ENCODE measurements around the gene ENC1. TPM values are rescaled to one million over a fixed set of nuclear protein-coding genes. Genes with fewer than 3 reads are reported as not detected.

Gene ENC1
- total and polyA plus RNA-seq, 10 of the 15 experiments (the other 5 are each of a cell fraction or from before 2014, with no cell fraction given), result 8.2 to 55.5 (median 32.1) TPM

- ChIA-PET RAD21 (ENCODE audit: unreplicated experiment) (no interaction called here), POLR2A (interaction anchor here (0.9 to 1.0 kb wide), 2 partner anchors 9 to 42 kb away, joined by 3 to 4 read pairs; no protein-coding TSS in a partner anchor), CTCF (interaction anchor here (0.9 to 1.9 kb wide), 5 partner anchors 9 to 718 kb away, joined by 3 to 8 read pairs (median 3); partner anchors contain the start of gene ENC1), SMC1A (ENCODE audit: uncharacterized antibody, unreplicated experiment) (interaction anchor here (1.2 to 2.2 kb wide), 7 partner anchors 9 to 132 kb away, joined by 3 to 19 read pairs (median 4); partner anchors contain the start of gene ENC1)
- 0% methylated on average over 3 of the region's 3 CpGs for WGBS (ENCODE audit: insufficient coverage, insufficient replicate concordance, low lambda C conversion rate, missing lambda C conversion rate)
- no peaks in the 10 kb centered on the region; the same call in 2 of the 3 replicates for H3K9me3 ChIP-seq (replicated peaks; ENCODE audit: control insufficient read depth, insufficient read depth, low read length)
- no peaks in the 10 kb centered on the region for H3K36me3 ChIP-seq (ENCODE audit: control insufficient read depth in 2 of 2, insufficient read depth in 2 of 2, low read length in 1 of 2)
- ATAC-seq (peak; percentile 91), FAIRE-seq (no peak), DNase-seq (ENCODE audit: low read depth, low spot score) (no peak)
- H4K20me1 ChIP-seq (ENCODE audit: control insufficient read depth, insufficient read depth), result no peaks in the 10 kb centered on the region
- no peak overlapping the region for H3K9ac ChIP-seq (ENCODE audit: control insufficient read depth, insufficient read depth, low read length)
- H3K27ac ChIP-seq (ENCODE audit: control insufficient read depth, insufficient read depth), result no peak overlapping the region
- H3K27me3 ChIP-seq (replicated peaks in 1 of 2; ENCODE audit: control insufficient read depth in 2 of 2, insufficient read depth in 2 of 2, low read length in 1 of 2), result no peaks in the 10 kb centered on the region
- intact Hi-C loops (cut with micrococcal nuclease; ENCODE audit: unreplicated experiment) (loop anchor here (2.0 kb wide), 1 partner anchor 43 kb away; no protein-coding TSS in a partner anchor), in situ Hi-C loops (cut with MboI) (no loop called here)
- H3K4me1 ChIP-seq (ENCODE audit: control insufficient read depth, insufficient read depth, low read length), result no peaks in the 10 kb centered on the region; the same call in 1 of the 2 replicates
- no peaks in the 10 kb centered on the region for H3K79me2 ChIP-seq (ENCODE audit: control insufficient read depth, insufficient read depth, low read length)
- no peak overlapping the region for H3K4me3 ChIP-seq
- no peak overlapping the region for H2AFZ ChIP-seq (ENCODE audit: control insufficient read depth, low read depth, low read length)
- H3K4me2 ChIP-seq (ENCODE audit: control insufficient read depth, insufficient read depth), result no peak overlapping the region; the same call in 1 of the 2 replicates
- BruUV-seq (replicated peaks), result no TSS peak
- TF ChIP-seq DPF2 (IDR thresholded peaks at IDR 0.05) (peak; percentile 94), KDM1A (IDR thresholded peaks at IDR 0.05; ENCODE audit: borderline replicate concordance) (no peak), RELB (IDR thresholded peaks at IDR 0.05; ENCODE audit: low read depth) (peak; percentile 86), PAX8 (IDR thresholded peaks at IDR 0.05) (no peak), GATAD2B (conservative IDR thresholded peaks at IDR 0.05; ENCODE audit: low read depth) (no peak), HDAC6 (IDR thresholded peaks at IDR 0.05; ENCODE audit: unreplicated experiment) (no peak), E2F4 (IDR thresholded peaks at IDR 0.05; ENCODE audit: low read depth, low read length) (no peak), POLR2AphosphoS2 (IDR thresholded peaks at IDR 0.05; ENCODE audit: low read depth, low read length) (no peak), ZZZ3 (IDR thresholded peaks at IDR 0.05; ENCODE audit: control insufficient read depth, insufficient read length, low read depth) (no peak), ZBTB4 (CRISPR knock-in tag; IDR thresholded peaks at IDR 0.05) (no peak), PBX3 (IDR thresholded peaks at IDR 0.05; ENCODE audit: insufficient replicate concordance, low read depth, low read length) (no peak), TCF3 (IDR thresholded peaks at IDR 0.05; ENCODE audit: borderline replicate concordance, insufficient read depth, low read depth, low read length) (no peak), ZNF24 (IDR thresholded peaks at IDR 0.05) (peak; percentile 87), BCLAF1 (IDR thresholded peaks at IDR 0.05) (no peak)
Measured at GRCh38 chr5:74622122-74622521, 18.4 kb downstream of the ENC1 start.

Data from GM12878 (cell line).